AG09309 (cell line): ENCODE measurements around the gene ATP5MC3.

ENCODE experiments used
- DNase-seq: peaks from one replicate; pipeline ENCODE4 v3.0.0-alpha.2; 2010; ENCODE audit warnings: low read depth
- H3K4me3 ChIP-seq: 2 replicates; pipeline ENCODE4 v1.5.1; 2011; ENCODE audit warnings: mild to moderate bottlenecking, low read depth, low read length, moderate library complexity; ENCODE audit not compliant: control insufficient read depth
- TF ChIP-seq, protein P1 (sequence below): IDR thresholded peaks from 2 replicates; pipeline ENCODE4 v1.5.1; 2011; ENCODE audit warnings: mild to moderate bottlenecking, low read depth, low read length, inconsistent platforms; ENCODE audit not compliant: insufficient read depth, control insufficient read depth; ENCODE audit errors: missing control alignments

The ATP5MC3 gene

DNA sequence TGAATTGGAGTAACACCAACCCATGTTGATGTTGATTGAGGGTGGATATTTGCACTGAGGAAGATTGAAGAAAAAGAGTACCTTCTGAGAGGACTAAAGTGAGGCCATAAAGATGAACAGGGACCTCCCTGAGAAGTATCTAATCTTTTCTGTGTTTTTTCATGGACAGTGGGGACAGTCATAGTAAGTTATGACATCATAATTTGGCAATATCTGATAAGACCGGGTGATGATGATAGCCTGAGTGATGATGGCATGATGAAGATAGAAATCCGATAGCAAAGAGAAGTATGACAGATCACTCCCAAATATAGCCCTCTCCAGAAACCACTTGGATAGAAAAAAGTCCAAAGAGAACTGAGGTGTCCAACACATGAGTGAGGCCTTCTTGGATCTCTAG, 2.2 kb upstream of the ATP5MC3 start:
- TF ChIP-seq, protein P1, sequence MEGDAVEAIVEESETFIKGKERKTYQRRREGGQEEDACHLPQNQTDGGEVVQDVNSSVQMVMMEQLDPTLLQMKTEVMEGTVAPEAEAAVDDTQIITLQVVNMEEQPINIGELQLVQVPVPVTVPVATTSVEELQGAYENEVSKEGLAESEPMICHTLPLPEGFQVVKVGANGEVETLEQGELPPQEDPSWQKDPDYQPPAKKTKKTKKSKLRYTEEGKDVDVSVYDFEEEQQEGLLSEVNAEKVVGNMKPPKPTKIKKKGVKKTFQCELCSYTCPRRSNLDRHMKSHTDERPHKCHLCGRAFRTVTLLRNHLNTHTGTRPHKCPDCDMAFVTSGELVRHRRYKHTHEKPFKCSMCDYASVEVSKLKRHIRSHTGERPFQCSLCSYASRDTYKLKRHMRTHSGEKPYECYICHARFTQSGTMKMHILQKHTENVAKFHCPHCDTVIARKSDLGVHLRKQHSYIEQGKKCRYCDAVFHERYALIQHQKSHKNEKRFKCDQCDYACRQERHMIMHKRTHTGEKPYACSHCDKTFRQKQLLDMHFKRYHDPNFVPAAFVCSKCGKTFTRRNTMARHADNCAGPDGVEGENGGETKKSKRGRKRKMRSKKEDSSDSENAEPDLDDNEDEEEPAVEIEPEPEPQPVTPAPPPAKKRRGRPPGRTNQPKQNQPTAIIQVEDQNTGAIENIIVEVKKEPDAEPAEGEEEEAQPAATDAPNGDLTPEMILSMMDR: no peak
- DNase-seq: no peak
- no peak overlapping the region for H3K4me3 ChIP-seq

DNA sequence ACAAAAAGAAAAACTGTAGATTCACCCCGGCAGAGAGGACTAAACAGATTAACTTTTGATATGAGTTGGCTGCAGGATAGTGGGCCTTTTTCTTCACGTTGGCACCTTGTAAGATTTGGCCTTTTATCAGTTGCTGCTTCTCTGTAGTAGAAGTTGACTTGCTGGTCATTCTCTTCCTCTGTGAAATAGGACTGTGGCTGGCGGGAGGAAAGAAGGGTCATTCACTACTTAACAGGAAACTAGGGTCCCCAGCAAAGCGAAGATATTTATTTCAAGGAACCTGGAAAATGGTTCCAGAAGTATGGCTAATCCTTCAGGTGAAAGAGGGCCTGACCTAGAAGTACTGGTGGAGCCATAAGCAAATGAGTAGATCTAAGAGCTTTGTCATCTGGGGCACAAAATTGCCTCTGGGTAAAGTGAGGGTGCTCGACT, 383 bp upstream of the ATP5MC3 start:
- TF ChIP-seq, protein P1: no peak
- peak overlapping the region; percentile 99 for H3K4me3 ChIP-seq
- no peak for DNase-seq

GRCh38 chr2:175180701-175181103, 808 bp downstream of the ATP5MC3 start:
- TF ChIP-seq, protein P1: no peak
- H3K4me3 ChIP-seq: peak overlapping the region; percentile 99
- DNase-seq: no peak

- no peak for DNase-seq
- TF ChIP-seq, protein P1: no peak
- H3K4me3 ChIP-seq: no peak overlapping the region
Measured at GRCh38 chr2:175176624-175177023, 4.9 kb downstream of the ATP5MC3 start.

- TF ChIP-seq, protein P1: no peak
- H3K4me3 ChIP-seq: no peak overlapping the region
- no peak for DNase-seq
Measured at GRCh38 chr2:175175896-175176295, 5.6 kb downstream of the ATP5MC3 start.

- TF ChIP-seq, protein P1: no peak
- DNase-seq: no peak
- no peak overlapping the region for H3K4me3 ChIP-seq
Measured at GRCh38 chr2:175175320-175175719, 6.2 kb downstream of the ATP5MC3 start.
